DOHH2 (cell line): Measurements from ENCODE around the gene PLA2G3.

ENCODE experiments used
- H3F3A ChIP-seq: fragments of 200-600 bp; sonication (generic), shearing (Covaris generic); 2 replicates; pipeline ENCODE4 v1.6.0; 2016; ENCODE audit warnings: antibody characterized with exemption, mild to moderate bottlenecking; ENCODE audit not compliant: control insufficient read depth, insufficient read depth
- H3K27ac ChIP-seq: fragments of 200-600 bp; sonication (generic); 2 replicates; pipeline ENCODE4 v1.5.1; 2014; ENCODE audit warnings: low read depth, mild to moderate bottlenecking, low read length, moderate library complexity
- H3K27me3 ChIP-seq: fragments of 200-600 bp; sonication (generic); 2 replicates; pipeline ENCODE4 v1.6.1; 2014; ENCODE audit warnings: mild to moderate bottlenecking, low read length, mixed read lengths; ENCODE audit not compliant: control insufficient read depth
- H3K36me3 ChIP-seq: fragments of 200-600 bp; sonication (generic); 2 replicates; pipeline ENCODE4 v1.6.1; 2014; ENCODE audit warnings: mild to moderate bottlenecking, low read length, moderate library complexity, mixed read lengths; ENCODE audit not compliant: control insufficient read depth
- H3K4me1 ChIP-seq: fragments of 200-600 bp; sonication (generic); 2 replicates; pipeline ENCODE4 v1.6.1; 2014; ENCODE audit warnings: mild to moderate bottlenecking, low read length, mixed read lengths; ENCODE audit not compliant: control insufficient read depth
- H3K4me2 ChIP-seq: fragments of 200-600 bp; sonication (generic); 2 replicates; pipeline ENCODE4 v1.6.0; 2014; ENCODE audit warnings: mild to moderate bottlenecking, low read length, moderate library complexity
- H3K4me3 ChIP-seq: fragments of 200-600 bp; sonication (generic); 2 replicates; pipeline ENCODE4 v1.5.1; 2014; ENCODE audit warnings: mild to moderate bottlenecking, low read length, mixed read lengths
- H3K79me2 ChIP-seq: fragments of 200-600 bp; sonication (generic); 2 replicates; pipeline ENCODE4 v1.6.1; 2014; ENCODE audit warnings: mild to moderate bottlenecking, low read length, mixed read lengths; ENCODE audit not compliant: control insufficient read depth
- H3K9me2 ChIP-seq: fragments of 200-600 bp; sonication (generic); replicated peaks from 2 replicates; pipeline ENCODE4 v1.6.1; 2014; ENCODE audit warnings: mild to moderate bottlenecking, low read length, mixed read lengths; ENCODE audit not compliant: control insufficient read depth
- H3K9me3 ChIP-seq: fragments of 200-600 bp; sonication (generic); 2 replicates; pipeline ENCODE4 v1.6.1; 2014; ENCODE audit warnings: antibody characterized with exemption, low read length, mixed read lengths; ENCODE audit not compliant: control insufficient read depth, insufficient read depth
- H4K20me1 ChIP-seq: fragments of 200-600 bp; sonication (generic); 2 replicates; pipeline ENCODE4 v1.6.0; 2014; ENCODE audit warnings: low read depth, mild to moderate bottlenecking, antibody characterized with exemption, low read length, moderate library complexity; ENCODE audit not compliant: control insufficient read depth, insufficient read depth
- EZH2phosphoT487 ChIP-seq: fragments of 200-600 bp; sonication (generic); IDR thresholded peaks from 2 replicates; pipeline ENCODE4 v1.6.1; 2017; ENCODE audit warnings: borderline replicate concordance, mild to moderate bottlenecking, antibody characterized with exemption, low read length, moderate library complexity, mixed read lengths
- TF ChIP-seq, protein P1 (sequence below): fragments of 200-600 bp; sonication (generic); IDR thresholded peaks from one replicate; pipeline ENCODE4 v1.5.1; 2014; ENCODE audit warnings: antibody characterized with exemption, mild to moderate bottlenecking, low read depth, low read length; ENCODE audit not compliant: poor library complexity, severe bottlenecking

Gene PLA2G3

DNA sequence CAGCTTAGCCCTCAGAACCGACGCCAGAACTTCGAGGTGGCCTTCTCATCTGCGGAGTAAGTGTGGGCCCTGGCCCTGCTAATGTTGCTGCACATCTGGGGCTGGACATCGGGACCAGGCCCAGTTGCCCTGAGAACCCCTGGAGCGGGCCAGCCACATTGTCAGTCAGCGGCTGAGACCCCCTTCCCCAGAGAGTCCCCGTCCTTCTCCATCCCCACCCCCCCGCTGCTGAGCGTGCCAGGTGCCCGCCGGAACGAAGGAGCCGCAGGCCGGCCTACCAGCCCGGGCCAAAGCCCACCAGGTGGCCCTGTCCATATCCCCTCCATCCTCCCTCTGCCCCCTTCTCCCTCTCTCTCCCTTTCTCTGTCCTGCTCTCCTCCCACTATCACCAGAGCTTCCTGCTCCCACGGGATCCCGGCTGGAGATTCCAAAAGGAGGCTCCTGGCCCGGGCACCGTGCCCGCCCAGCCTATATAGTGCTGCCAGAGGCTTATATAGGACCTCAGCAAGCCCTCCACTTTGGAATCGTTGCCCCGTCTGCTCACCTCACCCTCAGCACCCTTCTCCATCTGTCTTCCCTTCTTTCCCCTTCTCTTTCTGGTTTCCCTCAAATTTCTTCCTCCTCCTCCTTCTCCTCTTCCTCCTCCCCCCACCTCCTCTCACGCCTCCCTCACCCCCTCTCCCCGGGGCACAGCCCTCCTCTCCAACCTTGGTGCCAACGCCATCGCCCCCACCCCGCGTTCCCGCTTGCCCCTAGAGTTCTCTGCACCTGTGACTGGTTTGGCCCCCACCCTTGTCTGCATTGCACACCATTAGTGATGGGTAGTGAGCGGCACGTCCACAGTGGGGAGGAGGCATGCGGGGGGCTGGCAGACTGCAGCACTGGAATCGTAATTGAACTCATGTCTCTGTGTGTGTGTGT is 40.2 kb downstream of the PLA2G3 start:
- TF ChIP-seq EZH2phosphoT487 = no peak
- TF ChIP-seq, protein P1, sequence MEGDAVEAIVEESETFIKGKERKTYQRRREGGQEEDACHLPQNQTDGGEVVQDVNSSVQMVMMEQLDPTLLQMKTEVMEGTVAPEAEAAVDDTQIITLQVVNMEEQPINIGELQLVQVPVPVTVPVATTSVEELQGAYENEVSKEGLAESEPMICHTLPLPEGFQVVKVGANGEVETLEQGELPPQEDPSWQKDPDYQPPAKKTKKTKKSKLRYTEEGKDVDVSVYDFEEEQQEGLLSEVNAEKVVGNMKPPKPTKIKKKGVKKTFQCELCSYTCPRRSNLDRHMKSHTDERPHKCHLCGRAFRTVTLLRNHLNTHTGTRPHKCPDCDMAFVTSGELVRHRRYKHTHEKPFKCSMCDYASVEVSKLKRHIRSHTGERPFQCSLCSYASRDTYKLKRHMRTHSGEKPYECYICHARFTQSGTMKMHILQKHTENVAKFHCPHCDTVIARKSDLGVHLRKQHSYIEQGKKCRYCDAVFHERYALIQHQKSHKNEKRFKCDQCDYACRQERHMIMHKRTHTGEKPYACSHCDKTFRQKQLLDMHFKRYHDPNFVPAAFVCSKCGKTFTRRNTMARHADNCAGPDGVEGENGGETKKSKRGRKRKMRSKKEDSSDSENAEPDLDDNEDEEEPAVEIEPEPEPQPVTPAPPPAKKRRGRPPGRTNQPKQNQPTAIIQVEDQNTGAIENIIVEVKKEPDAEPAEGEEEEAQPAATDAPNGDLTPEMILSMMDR = no peak
- Histone ChIP-seq H3K4me3 (no peak overlapping the region), H3K79me2 (no peaks in the 10 kb centered on the region), H3K36me3 (no peaks in the 10 kb centered on the region), H3K9me2 (no peaks in the 10 kb centered on the region), H3K4me1 (no peaks in the 10 kb centered on the region), H4K20me1 (no peaks in the 10 kb centered on the region), H3F3A (no peaks in the 10 kb centered on the region), H3K4me2 (no peak overlapping the region), H3K27me3 (no peaks in the 10 kb centered on the region), H3K27ac (no peak overlapping the region), H3K9me3 (no peaks in the 10 kb centered on the region)

DNA sequence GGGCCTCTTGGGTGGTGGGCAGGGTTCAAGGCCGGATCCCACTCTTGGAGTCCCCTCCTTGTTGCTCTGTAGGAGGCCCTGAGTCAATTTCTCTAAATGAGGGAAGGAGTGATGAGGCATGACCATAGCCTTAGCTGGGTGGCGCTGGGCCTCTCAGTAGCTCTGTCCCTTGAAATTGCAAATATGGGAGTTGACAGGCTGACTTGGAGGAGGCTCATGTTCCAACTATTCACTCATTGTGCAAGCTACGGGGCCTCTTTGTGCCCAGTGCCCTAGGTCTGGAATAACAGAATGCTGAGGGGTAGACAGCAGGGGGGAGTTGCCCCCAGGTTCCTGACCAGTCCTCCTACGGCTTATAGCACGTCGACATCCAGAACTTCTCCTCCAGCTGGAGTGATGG is 40.9 kb downstream of the PLA2G3 start:
- Histone ChIP-seq H3F3A (no peaks in the 10 kb centered on the region), H3K79me2 (no peaks in the 10 kb centered on the region), H3K9me3 (no peaks in the 10 kb centered on the region), H3K27ac (no peak overlapping the region), H3K4me1 (no peaks in the 10 kb centered on the region), H3K36me3 (no peaks in the 10 kb centered on the region), H4K20me1 (no peaks in the 10 kb centered on the region), H3K4me2 (no peak overlapping the region), H3K9me2 (no peaks in the 10 kb centered on the region), H3K27me3 (no peaks in the 10 kb centered on the region), H3K4me3 (no peak overlapping the region)
- TF ChIP-seq, protein P1 = no peak
- no peak for TF ChIP-seq EZH2phosphoT487

DNA sequence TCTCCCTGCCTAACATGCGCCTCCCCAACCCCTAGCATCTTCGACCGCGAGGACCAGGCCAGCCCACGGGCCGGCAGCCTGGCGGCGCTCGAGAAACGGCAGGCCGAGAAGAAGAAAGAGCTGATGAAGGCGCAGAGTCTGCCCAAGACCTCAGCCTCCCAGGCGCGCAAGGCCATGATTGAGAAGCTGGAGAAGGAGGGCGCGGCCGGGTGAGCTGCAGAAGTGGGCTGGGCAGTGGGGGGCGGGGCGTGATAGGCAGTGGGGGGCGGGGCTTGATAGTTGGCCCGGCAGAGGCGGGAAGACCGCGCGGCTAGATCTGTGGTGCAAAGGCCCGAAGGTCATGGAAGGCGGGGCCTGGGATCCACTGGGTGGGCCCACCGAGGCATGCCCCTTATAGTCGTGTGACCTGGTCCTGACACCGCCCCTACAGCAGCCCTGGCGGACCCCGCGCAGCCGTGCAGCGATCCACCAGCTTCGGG is 41.6 kb downstream of the PLA2G3 start:
- Histone ChIP-seq H3K27ac (no peak overlapping the region), H3K27me3 (no peaks in the 10 kb centered on the region), H4K20me1 (no peaks in the 10 kb centered on the region), H3F3A (no peaks in the 10 kb centered on the region), H3K4me3 (no peak overlapping the region), H3K4me2 (no peak overlapping the region), H3K9me2 (no peaks in the 10 kb centered on the region), H3K79me2 (no peaks in the 10 kb centered on the region), H3K4me1 (no peaks in the 10 kb centered on the region), H3K9me3 (no peaks in the 10 kb centered on the region), H3K36me3 (no peaks in the 10 kb centered on the region)
- TF ChIP-seq EZH2phosphoT487 = no peak
- TF ChIP-seq, protein P1 = no peak
